CD4-positive, alpha-beta T cell treated with Interleukin-10 for 1 hour (primary cell): ENCODE data around the gene MARCHF9.

Experiments
- DNase-seq: peaks from one replicate; pipeline ENCODE4 v3.0.0-alpha.2; 2020

The MARCHF9 gene

GRCh38 chr12:57807285-57807684 is 52.4 kb downstream of the MARCHF9 start:
- DNase-seq = no peak

GRCh38 chr12:57808351-57808750 is 53.4 kb downstream of the MARCHF9 start:
- DNase-seq = no peak

- no peak for DNase-seq
These were observed 54.5 kb downstream of the MARCHF9 start for GRCh38 chr12:57809425-57809824.
